Right hindlimb (tissue), 1 donor: ENCODE measurements around the gene NUP37.

ENCODE experiments used
- DNase-seq: peaks from one replicate; pipeline ENCODE4 v3.0.0-alpha.2; 2018

The NUP37 gene

GRCh38 chr12:102024765-102025164 is 95.1 kb downstream of the NUP37 start:
- DNase-seq: no peak

DNA sequence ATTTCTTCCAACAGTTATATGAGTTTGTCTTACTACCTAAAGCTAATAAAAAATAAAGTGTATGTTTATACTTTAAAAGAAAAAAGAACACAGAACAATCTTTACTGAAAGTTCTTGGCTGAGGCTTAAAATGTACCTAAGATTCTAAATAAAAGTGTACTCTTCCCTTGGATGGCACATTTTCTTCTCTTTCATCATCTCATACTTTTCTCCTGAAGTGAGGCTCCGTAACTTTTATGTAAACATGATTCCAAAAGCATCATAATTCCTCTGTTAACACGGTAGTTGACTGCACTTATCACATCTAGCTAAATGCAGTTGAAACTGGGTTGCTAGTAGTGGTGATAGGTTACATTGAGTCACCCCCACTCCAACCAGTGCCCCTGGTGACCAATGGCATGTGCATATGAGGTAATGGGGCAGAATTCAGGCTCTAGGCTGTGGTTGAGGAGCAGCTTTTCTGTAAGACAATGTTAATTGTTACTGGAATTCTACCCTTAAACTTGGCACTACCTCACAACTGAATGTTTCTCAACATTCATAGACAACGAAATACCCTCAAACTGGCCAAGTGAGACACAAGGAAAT is 96.5 kb downstream of the NUP37 start:
- no peak for DNase-seq
